ENCODE measurements around the gene KMT2C.

DNA sequence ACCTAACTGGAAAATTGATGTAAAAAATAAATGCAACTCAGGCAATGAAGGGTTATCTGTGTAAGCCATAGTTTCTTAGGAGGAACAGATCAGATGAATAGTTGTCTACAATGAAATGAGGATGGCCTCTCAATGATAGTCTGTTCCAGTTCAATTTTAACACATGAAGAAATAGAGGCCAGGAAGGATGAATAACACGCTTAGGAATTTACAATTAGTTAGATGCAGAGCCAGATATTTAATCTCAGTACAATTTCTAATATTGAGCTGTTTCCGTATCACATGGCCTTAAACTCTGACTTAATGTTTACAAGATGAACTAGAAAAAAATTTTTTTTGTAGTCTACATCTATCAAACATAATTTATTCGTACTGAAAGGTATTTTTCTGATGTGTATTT, 233.7 kb downstream of the KMT2C start:
- TF ChIP-seq, protein P1, sequence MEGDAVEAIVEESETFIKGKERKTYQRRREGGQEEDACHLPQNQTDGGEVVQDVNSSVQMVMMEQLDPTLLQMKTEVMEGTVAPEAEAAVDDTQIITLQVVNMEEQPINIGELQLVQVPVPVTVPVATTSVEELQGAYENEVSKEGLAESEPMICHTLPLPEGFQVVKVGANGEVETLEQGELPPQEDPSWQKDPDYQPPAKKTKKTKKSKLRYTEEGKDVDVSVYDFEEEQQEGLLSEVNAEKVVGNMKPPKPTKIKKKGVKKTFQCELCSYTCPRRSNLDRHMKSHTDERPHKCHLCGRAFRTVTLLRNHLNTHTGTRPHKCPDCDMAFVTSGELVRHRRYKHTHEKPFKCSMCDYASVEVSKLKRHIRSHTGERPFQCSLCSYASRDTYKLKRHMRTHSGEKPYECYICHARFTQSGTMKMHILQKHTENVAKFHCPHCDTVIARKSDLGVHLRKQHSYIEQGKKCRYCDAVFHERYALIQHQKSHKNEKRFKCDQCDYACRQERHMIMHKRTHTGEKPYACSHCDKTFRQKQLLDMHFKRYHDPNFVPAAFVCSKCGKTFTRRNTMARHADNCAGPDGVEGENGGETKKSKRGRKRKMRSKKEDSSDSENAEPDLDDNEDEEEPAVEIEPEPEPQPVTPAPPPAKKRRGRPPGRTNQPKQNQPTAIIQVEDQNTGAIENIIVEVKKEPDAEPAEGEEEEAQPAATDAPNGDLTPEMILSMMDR (IDR thresholded peaks at IDR 0.05 in 4 of 5, conservative IDR thresholded peaks at IDR 0.05 in 1 of 5): no peak
- TF ChIP-seq POLR2A (IDR thresholded peaks at IDR 0.05): no peak

Measured in gastrocnemius medialis (tissue), 4 donors.